ENCODE measurements around the gene HABP4.
A peak's percentile ranks its signal among the peaks of the same experiment; 100 is the strongest.

Gene HABP4

GRCh38 chr9:96435345-96435744 lies 14.6 kb upstream of the HABP4 start:
- DNase-seq (ENCODE audit: low spot score), result no peak

GRCh38 chr9:96436063-96436455 lies 13.9 kb upstream of the HABP4 start:
- no peak for DNase-seq (ENCODE audit: low spot score)

- DNase-seq (ENCODE audit: low spot score), result no peak
These were observed 13.4 kb upstream of the HABP4 start for GRCh38 chr9:96436456-96437126.

- DNase-seq (ENCODE audit: low spot score), result no peak
These were observed 12.5 kb upstream of the HABP4 start for GRCh38 chr9:96437454-96437853.

GRCh38 chr9:96440671-96441199 lies 9.2 kb upstream of the HABP4 start:
- no peak for DNase-seq (ENCODE audit: low spot score)

- no peak for DNase-seq (ENCODE audit: low spot score)
These were observed 8.0 kb upstream of the HABP4 start for GRCh38 chr9:96441798-96442445.

- no peak for DNase-seq (ENCODE audit: low spot score)
These were observed 7.5 kb upstream of the HABP4 start for GRCh38 chr9:96442491-96442890.

GRCh38 chr9:96447406-96447805 lies 2.6 kb upstream of the HABP4 start:
- DNase-seq (ENCODE audit: low spot score), result no peak

GRCh38 chr9:96448546-96449170 lies 1.3 kb upstream of the HABP4 start:
- no peak for DNase-seq (ENCODE audit: low spot score)

GRCh38 chr9:96449523-96449844 lies 485 bp upstream of the HABP4 start:
- no peak for DNase-seq (ENCODE audit: low spot score)

- DNase-seq (ENCODE audit: low spot score), result peak; percentile 41
These were observed 902 bp downstream of the HABP4 start for GRCh38 chr9:96450613-96451528.

- DNase-seq (ENCODE audit: low spot score), result peak; percentile 87
These were observed 3.7 kb downstream of the HABP4 start for GRCh38 chr9:96453625-96454024.

GRCh38 chr9:96457266-96457665 lies 7.3 kb downstream of the HABP4 start:
- no peak for DNase-seq (ENCODE audit: low spot score)

- no peak for DNase-seq (ENCODE audit: low spot score)
These were observed 8.3 kb downstream of the HABP4 start for GRCh38 chr9:96458226-96458625.

GRCh38 chr9:96459268-96460007 lies 9.5 kb downstream of the HABP4 start:
- no peak for DNase-seq (ENCODE audit: low spot score)

- DNase-seq (ENCODE audit: low spot score), result no peak
These were observed 10.5 kb downstream of the HABP4 start for GRCh38 chr9:96460470-96460869.

GRCh38 chr9:96460882-96461281 lies 10.9 kb downstream of the HABP4 start:
- DNase-seq (ENCODE audit: low spot score), result no peak

- DNase-seq (ENCODE audit: low spot score), result no peak
These were observed 11.4 kb downstream of the HABP4 start for GRCh38 chr9:96461336-96461735.

GRCh38 chr9:96462541-96462940 lies 12.6 kb downstream of the HABP4 start:
- no peak for DNase-seq (ENCODE audit: low spot score)

- DNase-seq (ENCODE audit: low spot score), result no peak
These were observed 14.5 kb downstream of the HABP4 start for GRCh38 chr9:96464426-96464825.

- no peak for DNase-seq (ENCODE audit: low spot score)
These were observed 17.8 kb downstream of the HABP4 start for GRCh38 chr9:96467784-96468183.

- no peak for DNase-seq (ENCODE audit: low spot score)
These were observed 26.0 kb downstream of the HABP4 start for GRCh38 chr9:96476013-96476412.
